ENCODE measurements around the gene TLR8.
A peak's percentile ranks its signal among the peaks of the same experiment; 100 is the strongest.
"Not testable (repeated sequence)": the region's sequence is repeated elsewhere in the genome, so short reads cannot be mapped to it uniquely, and the experiment has no call there.

The TLR8 gene

GRCh38 chrX:12896935-12897334 is 9.5 kb upstream of the TLR8 start:
- DNase-seq (ENCODE audit: low read depth, low spot score) = peak; percentile 20

GRCh38 chrX:12898073-12898472 is 8.3 kb upstream of the TLR8 start:
- DNase-seq (ENCODE audit: low read depth, low spot score) = no peak

GRCh38 chrX:12899506-12899905 is 6.9 kb upstream of the TLR8 start:
- DNase-seq (ENCODE audit: low read depth, low spot score) = peak; percentile 75

DNA sequence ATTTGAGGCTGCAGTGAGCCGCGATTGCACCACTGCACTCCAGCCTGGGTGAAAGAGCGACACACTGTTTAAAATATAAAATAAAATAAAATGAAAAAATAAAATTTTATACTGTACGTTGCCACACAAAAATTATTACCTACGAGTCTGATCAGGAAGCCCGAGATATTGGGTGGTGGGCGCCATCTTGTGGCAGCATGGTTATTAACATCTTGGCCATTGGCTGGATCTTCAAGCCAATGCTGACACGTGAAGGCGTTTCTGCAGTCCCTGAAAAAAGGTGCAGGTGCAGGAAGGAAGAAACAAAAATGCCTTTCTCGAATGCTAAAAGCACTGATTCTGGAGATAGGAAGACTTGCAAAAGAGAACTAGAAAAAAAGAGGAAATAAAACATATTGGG is 4.9 kb upstream of the TLR8 start:
- peak; percentile 69 for DNase-seq (ENCODE audit: low read depth, low spot score)

DNA sequence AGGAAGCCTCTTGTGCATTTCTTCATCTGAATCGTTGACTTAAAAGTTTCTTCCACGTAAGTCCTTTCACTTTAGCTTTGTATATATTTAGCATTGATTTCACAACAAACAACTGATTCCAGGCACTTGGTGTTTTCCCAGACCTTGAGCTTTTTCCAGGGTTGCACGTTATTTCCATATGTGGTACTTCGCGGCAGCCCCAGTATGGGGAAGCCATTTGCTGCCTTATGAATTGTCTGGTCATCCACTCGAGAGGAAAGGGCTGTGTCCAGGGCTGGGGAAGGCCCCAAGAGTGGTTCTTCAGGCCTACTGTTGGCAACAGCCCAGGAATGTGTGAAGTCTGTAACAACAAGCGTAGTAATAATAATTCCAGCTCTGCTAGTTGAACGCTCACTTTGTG is 2.8 kb upstream of the TLR8 start:
- no peak for DNase-seq (ENCODE audit: low read depth, low spot score)

DNA sequence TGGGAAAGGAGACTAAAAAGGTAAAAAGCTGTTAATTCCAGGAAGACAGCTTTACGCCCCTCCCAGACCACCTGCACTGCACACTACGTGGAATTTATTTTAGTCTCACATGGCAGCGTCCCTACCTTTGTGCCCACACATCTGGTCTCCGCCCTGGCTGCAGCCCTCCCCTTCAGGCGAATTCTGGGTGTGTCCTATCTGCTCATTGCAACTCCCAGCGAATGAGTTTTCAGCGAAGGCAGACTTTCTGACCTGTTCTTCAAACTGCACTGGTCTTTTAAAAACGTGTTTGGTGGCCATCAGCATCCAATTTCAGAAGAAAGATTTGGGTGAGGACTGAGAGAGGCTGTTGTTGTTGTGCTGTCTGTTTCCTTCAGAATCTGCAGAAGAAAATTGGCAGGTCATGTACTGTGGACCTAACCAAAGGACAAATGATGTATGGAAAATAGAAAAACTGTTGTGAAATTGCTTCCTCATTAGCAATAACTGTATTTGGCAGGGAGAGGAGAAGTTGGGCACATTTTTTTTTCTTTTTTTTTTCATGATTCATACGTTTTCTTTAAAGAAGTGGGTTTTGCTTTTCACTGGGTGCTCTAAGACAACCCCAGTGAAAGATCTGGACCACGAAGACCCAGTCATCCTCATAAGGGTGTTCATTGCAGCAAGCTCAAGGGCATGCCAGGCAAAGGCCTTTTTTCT is 4.2 kb downstream of the TLR8 start:
- no peak for DNase-seq (ENCODE audit: low read depth, low spot score)

GRCh38 chrX:12911122-12911470 is 4.7 kb downstream of the TLR8 start:
- no peak for DNase-seq (ENCODE audit: low read depth, low spot score)

- DNase-seq (ENCODE audit: low read depth, low spot score) = peak; percentile 6
These were observed 6.5 kb downstream of the TLR8 start for GRCh38 chrX:12912791-12913482.

DNA sequence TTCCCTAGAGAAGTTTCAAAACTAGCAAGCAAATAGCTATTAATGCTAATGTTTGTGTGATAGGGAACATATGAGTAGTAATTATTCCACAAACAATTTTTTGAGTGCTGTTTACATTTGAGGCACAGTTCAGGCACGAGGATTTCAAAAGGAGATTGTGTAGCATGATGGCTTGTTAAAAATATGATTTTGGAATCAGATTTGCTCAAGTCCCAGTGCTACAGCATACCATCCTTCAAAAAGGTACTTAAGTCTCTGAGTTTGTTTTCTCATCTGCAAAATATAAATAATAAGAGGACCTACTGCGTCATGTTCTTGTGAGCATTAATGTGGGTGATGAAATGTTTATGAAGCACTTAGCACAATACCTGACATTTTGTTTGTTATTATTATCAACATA is 11.3 kb downstream of the TLR8 start:
- DNase-seq (ENCODE audit: low read depth, low spot score) = no peak

- no peak for DNase-seq (ENCODE audit: low read depth, low spot score)
These were observed 12.6 kb downstream of the TLR8 start for GRCh38 chrX:12919051-12919450.

GRCh38 chrX:12919620-12920019 is 13.2 kb downstream of the TLR8 start:
- DNase-seq (ENCODE audit: low read depth, low spot score) = no peak

- no peak for DNase-seq (ENCODE audit: low read depth, low spot score)
These were observed 14.6 kb downstream of the TLR8 start for GRCh38 chrX:12920990-12921389.

GRCh38 chrX:12921886-12922598 is 15.6 kb downstream of the TLR8 start:
- DNase-seq (ENCODE audit: low read depth, low spot score) = no peak

- DNase-seq (ENCODE audit: low read depth, low spot score) = no peak
These were observed 16.1 kb downstream of the TLR8 start for GRCh38 chrX:12922599-12922919.

DNA sequence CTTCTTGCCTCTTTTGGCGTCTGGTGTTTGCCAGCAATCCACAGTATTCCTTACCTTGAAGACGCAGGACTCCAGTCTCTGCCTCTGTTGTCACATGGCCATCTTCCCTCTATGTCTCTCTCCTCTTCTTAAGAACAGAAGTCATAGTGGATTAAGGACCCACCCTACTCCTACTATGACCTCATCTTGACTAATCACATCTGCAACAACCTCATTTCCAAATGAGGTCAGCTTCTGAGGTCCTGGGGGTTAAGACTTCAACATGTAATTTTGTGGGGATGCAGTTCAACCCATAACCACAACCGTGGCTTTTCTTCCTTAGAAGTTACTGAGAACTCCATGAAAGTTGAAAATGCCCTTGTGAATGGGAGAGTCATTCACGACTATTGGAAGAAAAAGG is 23.3 kb downstream of the TLR8 start:
- no peak for DNase-seq (ENCODE audit: low read depth, low spot score)

DNA sequence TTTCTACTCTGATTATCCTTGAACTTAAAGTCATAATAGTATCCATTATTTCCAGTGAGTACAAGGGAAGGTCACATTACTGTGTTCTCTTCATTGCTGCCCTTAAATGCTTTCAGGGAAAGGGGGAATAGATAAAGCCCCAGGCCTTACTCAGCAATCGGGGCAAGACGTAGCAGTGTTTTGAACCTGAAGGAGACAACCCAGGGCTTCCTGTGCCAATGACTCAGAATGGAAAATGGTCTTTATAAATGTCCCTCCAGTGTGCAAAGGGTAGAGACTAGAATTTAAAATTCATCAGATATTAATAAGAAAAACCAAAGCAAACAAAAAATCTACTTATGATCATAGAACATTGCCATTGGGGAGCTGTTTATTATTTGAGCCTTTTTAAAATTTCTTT is 23.7 kb downstream of the TLR8 start:
- DNase-seq (ENCODE audit: low read depth, low spot score) = no peak

DNA sequence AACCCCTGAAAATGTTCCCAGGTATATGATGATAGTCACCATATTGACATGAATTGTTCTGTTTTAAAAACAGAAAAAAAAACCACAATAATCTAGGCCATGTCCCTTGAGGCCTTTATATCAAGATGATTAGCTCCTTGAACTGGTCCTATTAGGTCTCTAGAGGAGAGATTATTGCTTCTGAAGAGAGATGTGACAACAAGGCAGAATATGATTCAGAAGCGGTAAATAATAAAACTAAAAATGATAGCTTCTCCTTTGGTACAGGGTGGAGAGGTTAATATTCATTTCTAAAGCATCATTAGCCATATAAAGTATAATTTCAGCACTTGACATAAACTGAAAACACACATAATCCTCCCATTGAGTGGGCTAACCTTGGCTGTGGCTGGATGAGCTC is 25.8 kb downstream of the TLR8 start:
- no peak for DNase-seq (ENCODE audit: low read depth, low spot score)

DNA sequence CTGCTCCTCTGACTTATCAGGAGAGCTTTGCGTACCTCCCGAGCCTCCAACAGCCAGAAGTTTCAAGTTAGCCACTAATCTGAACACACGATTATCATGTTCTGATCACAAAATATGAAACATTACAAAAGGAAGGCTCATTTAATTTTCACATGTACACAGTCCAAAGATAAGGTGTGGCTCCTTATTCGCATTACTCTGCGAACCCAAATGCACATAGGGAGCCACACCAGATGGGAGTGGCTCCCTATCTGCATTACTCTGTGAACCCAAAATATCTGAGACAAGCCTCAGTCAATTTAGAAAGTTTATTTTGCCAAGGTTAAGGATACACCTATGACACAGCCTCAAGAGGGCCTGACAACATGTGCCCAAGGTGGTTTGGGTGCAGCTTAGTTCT is 28.4 kb downstream of the TLR8 start:
- no peak for DNase-seq (ENCODE audit: low read depth, low spot score)

DNA sequence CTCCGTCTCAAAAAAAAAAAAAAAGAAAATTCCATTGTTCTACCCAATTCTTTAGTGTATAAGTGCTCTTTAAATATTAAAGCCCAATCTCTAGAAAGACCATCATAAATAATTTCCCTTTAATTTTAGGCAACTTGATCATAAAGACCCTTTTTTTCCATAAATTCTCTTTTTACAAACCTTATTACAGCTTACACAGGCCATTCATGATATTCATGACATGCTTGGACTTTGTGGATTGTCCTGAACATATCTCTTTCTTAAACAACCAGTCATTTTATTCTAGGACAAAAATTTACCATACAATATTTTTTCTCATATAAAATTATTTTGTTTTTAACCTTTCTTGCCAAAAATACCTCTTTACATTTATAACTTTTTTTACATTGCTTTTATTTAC is 30.5 kb downstream of the TLR8 start:
- no peak for DNase-seq (ENCODE audit: low read depth, low spot score)

GRCh38 chrX:12940471-12940870 is 34.1 kb downstream of the TLR8 start:
- not testable (repeated sequence) for DNase-seq (ENCODE audit: low read depth, low spot score)

DNA sequence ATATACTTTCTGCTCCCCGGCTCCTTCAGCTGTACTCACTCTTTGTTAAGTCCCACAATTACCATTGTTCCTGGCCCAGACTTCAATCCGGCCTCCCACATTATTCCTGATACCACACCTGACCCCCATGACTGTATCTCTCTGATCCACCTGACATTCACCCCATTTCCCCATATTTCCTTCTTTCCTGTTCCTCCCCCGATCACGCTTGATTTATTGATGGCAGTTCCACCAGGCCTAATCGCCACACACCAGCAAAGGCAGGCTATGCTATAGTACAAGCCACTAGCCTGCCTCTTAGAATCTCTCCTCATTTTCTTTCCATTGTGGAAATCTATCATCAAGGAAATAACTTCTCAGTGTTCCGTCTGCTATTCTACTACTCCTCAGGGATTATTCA is 37.2 kb downstream of the TLR8 start:
- not testable (repeated sequence) for DNase-seq (ENCODE audit: low read depth, low spot score)

GRCh38 chrX:12944452-12944851 is 38.0 kb downstream of the TLR8 start:
- not testable (repeated sequence) for DNase-seq (ENCODE audit: low read depth, low spot score)

DNA sequence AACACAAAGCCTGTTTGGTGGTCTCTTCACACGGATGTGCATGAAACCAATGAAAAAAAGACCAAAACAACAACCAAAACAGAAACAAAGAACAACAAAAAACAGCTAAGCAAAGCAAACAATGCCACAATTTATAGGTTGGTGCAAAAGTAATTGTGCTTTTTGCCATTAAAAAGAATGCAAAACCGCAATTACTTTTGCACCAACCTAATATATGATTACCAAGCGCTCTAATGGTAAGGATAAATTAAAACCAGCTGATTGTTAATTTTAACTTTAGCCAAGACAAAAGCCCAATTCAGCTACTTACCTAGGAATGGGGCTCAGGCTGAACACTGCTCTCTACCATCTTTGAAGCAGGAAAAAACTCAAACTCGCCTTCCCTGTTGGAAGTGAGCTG is 39.1 kb downstream of the TLR8 start:
- no peak for DNase-seq (ENCODE audit: low read depth, low spot score)
